Measurements from ENCODE around the gene LDLRAD3. TPM values are rescaled to one million over a fixed set of nuclear protein-coding genes. Genes with fewer than 3 reads are reported as not detected.
A peak's percentile ranks its signal among the peaks of the same experiment; 100 is the strongest.

LDLRAD3 gene
- total RNA-seq, 1 experiment from 2014 or later = 19.0 TPM

- TF ChIP-seq REST (IDR thresholded peaks at IDR 0.05; ENCODE audit: low read depth) = no peak
- TF ChIP-seq POLR2AphosphoS5 (IDR thresholded peaks at IDR 0.05; ENCODE audit: low read depth, low read length) = no peak
Observed at GRCh38 chr11:36155770-36156160, 211.9 kb downstream of the LDLRAD3 start (continued).

- Histone ChIP-seq H3K36me3 (ENCODE audit: control insufficient read depth in 1 of 2, insufficient read depth in 2 of 2, low read length in 2 of 2) (no peaks in the 10 kb centered on the region), H3K4me1 (ENCODE audit: control insufficient read depth in 1 of 2, insufficient read depth in 2 of 2, low read length in 2 of 2) (peaks cover 0 to under 1% of the 10 kb centered on the region in 2 experiments; a peak in 1 of 4 replicates), H3K27ac (ENCODE audit: low read depth, low read length) (no peak overlapping the region), H3K9me2 (ENCODE audit: insufficient read depth) (no peaks in the 10 kb centered on the region), H3K4me3 (replicated peaks in 1 of 2; ENCODE audit: low read depth in 1 of 2, low read length in 2 of 2) (no peak overlapping the region), H3K79me2 (ENCODE audit: insufficient read depth, low read length) (no peaks in the 10 kb centered on the region), H3K9ac (ENCODE audit: low read length) (no peak overlapping the region), H3K9me3 (ENCODE audit: control insufficient read depth in 1 of 2, insufficient read depth in 1 of 2, low read depth in 1 of 2, low read length in 2 of 2) (no peaks in the 10 kb centered on the region), H2AFZ (ENCODE audit: low read depth, low read length, poor library complexity, severe bottlenecking) (no peak overlapping the region), H3K4me2 (ENCODE audit: low read length) (no peak overlapping the region), H4K20me1 (ENCODE audit: insufficient read depth) (no peaks in the 10 kb centered on the region), H3K27me3 (ENCODE audit: insufficient read depth, low read length) (no peaks in the 10 kb centered on the region)
- ChIA-PET POLR2A (no interaction called here), CTCF (interaction anchor here (1.2 to 2.6 kb wide), 5 partner anchors 101 to 334 kb away, joined by 3 to 11 read pairs (median 5); no protein-coding TSS in a partner anchor), RAD21 (ENCODE audit: low non-redundant PET in 1 of 2, low total read pairs in 2 of 2, uncharacterized antibody in 2 of 2, unreplicated experiment in 2 of 2) (interaction anchor here in 1 of 2 experiments (1.3 kb wide), 1 partner anchor 103 kb away, joined by 6 read pairs; no protein-coding TSS in a partner anchor)
- ATAC-seq (no peak), DNase-seq (ENCODE audit: low read depth, low spot score) (no peak)
- BruUV-seq (replicated peaks) = no TSS peak
- TF ChIP-seq EZH2 (IDR thresholded peaks at IDR 0.05) (no peak), SP1 (IDR thresholded peaks at IDR 0.05; ENCODE audit: low read depth) (no peak), CTCF (IDR thresholded peaks at IDR 0.05 in 2 of 3, conservative IDR thresholded peaks at IDR 0.05 in 1 of 3; ENCODE audit: borderline replicate concordance in 1 of 3, insufficient read depth in 1 of 3, low read depth in 2 of 3, low read length in 2 of 3) (0 out of 6 replicates have a peak, but pooled peaks of 1 of the 3 experiments have one; percentile 1), CBX3 (IDR thresholded peaks at IDR 0.05; ENCODE audit: low read depth) (no peak), ELF1 (IDR thresholded peaks at IDR 0.05; ENCODE audit: borderline replicate concordance, low read depth) (no peak)
- intact Hi-C loops (cut with micrococcal nuclease) = no loop called here
Observed at GRCh38 chr11:36156161-36156816, 212.4 kb downstream of the LDLRAD3 start.
